Upper lobe of right lung (tissue), 1 donor: ENCODE data around the gene CGNL1. TPM values are rescaled to one million over a fixed set of nuclear protein-coding genes. Genes with fewer than 3 reads are reported as not detected.

Source experiments
- ATAC-seq: fragments of 200-7000 bp; cut with Tn5 transposase; one replicate; pipeline ENCODE4 v1.9.1; 2020; ENCODE audit warnings: mild to moderate bottlenecking, moderate library complexity
- DNase-seq: peaks from one replicate; pipeline ENCODE4 v3.0.0-alpha.2; 2020
- H3K27ac ChIP-seq: fragments of 200-600 bp; one replicate; pipeline ENCODE4 v1.8.0; 2022
- H3K27me3 ChIP-seq: fragments of 200-600 bp; one replicate; pipeline ENCODE4 v1.8.0; 2022; ENCODE audit warnings: mild to moderate bottlenecking
- H3K36me3 ChIP-seq: fragments of 200-600 bp; one replicate; pipeline ENCODE4 v1.8.0; 2022
- H3K4me1 ChIP-seq: fragments of 200-600 bp; one replicate; pipeline ENCODE4 v1.8.0; 2022
- H3K4me3 ChIP-seq: fragments of 200-600 bp; one replicate; pipeline ENCODE4 v1.8.0; 2022; ENCODE audit warnings: mild to moderate bottlenecking
- H3K9me3 ChIP-seq: fragments of 200-600 bp; one replicate; pipeline ENCODE4 v1.8.0; 2022
- CTCF ChIP-seq: fragments of 200-600 bp; IDR thresholded peaks from one replicate; pipeline ENCODE4 v1.8.0; 2022; ENCODE audit warnings: antibody characterized with exemption
- intact Hi-C: fragments of 100-400 bp; cut with DNase I; formaldehyde crosslinking; loops from one replicate; pipeline ENCODE4 v1.11.0; 2022
- total RNA-seq: library from RNA; stranded (reverse); fragmentation: NEBNext Ultra II Directional; extraction: Animal tissue kit (Norgen Biotek cat#: 25700); gene quantifications from one replicate; pipeline ENCODE4 v1.2.1, GENCODE V29; 2021
- donor health status: DM: no; HTN: yes; CAD: no; lungs with severe emphysema.

Gene CGNL1
- total RNA-seq, 1 donor from 2014 or later = 54.9 TPM

GRCh38 chr15:57534281-57534680 lies 158.0 kb downstream of the CGNL1 start:
- intact Hi-C loops = no loop called here
- H3K27me3 ChIP-seq = no peaks in the 10 kb centered on the region
- no peaks in the 10 kb centered on the region for H3K4me1 ChIP-seq
- DNase-seq (no peak), ATAC-seq (peak; percentile 42)
- no peaks in the 10 kb centered on the region for H3K9me3 ChIP-seq
- H3K27ac ChIP-seq = peak overlapping the region; percentile 2
- no peak overlapping the region for H3K4me3 ChIP-seq
- no peak for TF ChIP-seq CTCF
- H3K36me3 ChIP-seq = no peaks in the 10 kb centered on the region

- Histone ChIP-seq H3K36me3 (no peaks in the 10 kb centered on the region), H3K27me3 (no peaks in the 10 kb centered on the region), H3K27ac (no peak overlapping the region), H3K4me1 (no peaks in the 10 kb centered on the region), H3K9me3 (no peaks in the 10 kb centered on the region), H3K4me3 (no peak overlapping the region)
- DNase-seq (no peak), ATAC-seq (no peak)
- intact Hi-C loops = no loop called here
- TF ChIP-seq CTCF = no peak
These were observed 160.8 kb downstream of the CGNL1 start for GRCh38 chr15:57537072-57537471.

GRCh38 chr15:57537488-57538264 lies 161.4 kb downstream of the CGNL1 start:
- Histone ChIP-seq H3K9me3 (no peaks in the 10 kb centered on the region), H3K4me3 (no peak overlapping the region), H3K27me3 (no peaks in the 10 kb centered on the region), H3K36me3 (no peaks in the 10 kb centered on the region), H3K4me1 (no peaks in the 10 kb centered on the region), H3K27ac (no peak overlapping the region)
- no peak for TF ChIP-seq CTCF
- no peak for DNase-seq
- ATAC-seq = no peak
- intact Hi-C loops = no loop called here

- Histone ChIP-seq H3K9me3 (no peaks in the 10 kb centered on the region), H3K4me1 (no peaks in the 10 kb centered on the region), H3K27me3 (no peaks in the 10 kb centered on the region), H3K36me3 (no peaks in the 10 kb centered on the region), H3K4me3 (no peak overlapping the region), H3K27ac (no peak overlapping the region)
- ATAC-seq (no peak), DNase-seq (no peak)
- TF ChIP-seq CTCF = no peak
- intact Hi-C loops = no loop called here
These were observed 161.9 kb downstream of the CGNL1 start for GRCh38 chr15:57538265-57538529.

GRCh38 chr15:57538821-57539220 lies 162.5 kb downstream of the CGNL1 start:
- no peak overlapping the region for H3K4me3 ChIP-seq
- no peak for ATAC-seq
- no peaks in the 10 kb centered on the region for H3K9me3 ChIP-seq
- intact Hi-C loops = no loop called here
- no peak overlapping the region for H3K27ac ChIP-seq
- no peaks in the 10 kb centered on the region for H3K27me3 ChIP-seq
- TF ChIP-seq CTCF = no peak
- DNase-seq = no peak
- H3K4me1 ChIP-seq = no peaks in the 10 kb centered on the region
- no peaks in the 10 kb centered on the region for H3K36me3 ChIP-seq

- TF ChIP-seq CTCF = no peak
- no peaks in the 10 kb centered on the region for H3K27me3 ChIP-seq
- no peaks in the 10 kb centered on the region for H3K4me1 ChIP-seq
- ATAC-seq (no peak), DNase-seq (no peak)
- no peak overlapping the region for H3K27ac ChIP-seq
- H3K4me3 ChIP-seq = no peak overlapping the region
- no peaks in the 10 kb centered on the region for H3K36me3 ChIP-seq
- intact Hi-C loops = no loop called here
- no peaks in the 10 kb centered on the region for H3K9me3 ChIP-seq
These were observed 163.9 kb downstream of the CGNL1 start for GRCh38 chr15:57540211-57540610.
